ENCODE measurements around the gene PABPC3. TPM values are rescaled to one million over a fixed set of nuclear protein-coding genes. Genes with fewer than 3 reads are reported as not detected.

PABPC3 gene
- total RNA-seq, 1 donor from 2014 or later: 0.18 TPM

DNA sequence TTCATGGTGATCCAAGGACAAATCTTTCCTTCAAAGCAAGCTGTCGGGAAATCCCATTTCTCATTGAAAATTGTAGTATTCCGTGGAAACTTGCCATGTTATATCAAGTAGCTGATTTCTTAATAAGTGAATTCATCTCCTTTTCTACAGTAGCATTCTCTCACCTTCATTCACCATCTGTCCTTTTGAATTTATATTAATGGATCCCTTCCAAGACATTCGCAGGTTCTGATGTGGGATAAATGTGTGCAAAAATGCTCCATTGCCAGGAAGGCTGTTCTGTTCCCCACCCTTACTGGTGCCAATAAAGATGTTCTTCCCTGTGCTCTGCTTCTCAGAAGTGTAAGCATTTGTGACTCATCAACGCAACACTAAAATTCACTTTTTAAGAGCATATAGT, 40.0 kb downstream of the PABPC3 start:
- no peaks in the 10 kb centered on the region for H3K4me1 ChIP-seq
- TF ChIP-seq CTCF (IDR thresholded peaks at IDR 0.05): no peak
- intact Hi-C loops (cut with DNase I): no loop called here
- H3K4me3 ChIP-seq: no peak overlapping the region
- DNase-seq (no peak), ATAC-seq (no peak)
- peaks cover 20% of the 10 kb centered on the region for H3K27me3 ChIP-seq (ENCODE audit: low read depth)
- no peak overlapping the region for H3K27ac ChIP-seq
- H3K9me3 ChIP-seq: no peaks in the 10 kb centered on the region
- no peaks in the 10 kb centered on the region for H3K36me3 ChIP-seq

GRCh38 chr13:25136880-25137787, 41.2 kb downstream of the PABPC3 start:
- no peak for DNase-seq
- H3K4me1 ChIP-seq: no peaks in the 10 kb centered on the region
- ATAC-seq: no peak
- no peaks in the 10 kb centered on the region for H3K36me3 ChIP-seq
- H3K27me3 ChIP-seq (ENCODE audit: low read depth): peaks cover 22% of the 10 kb centered on the region
- no peak overlapping the region for H3K27ac ChIP-seq
- intact Hi-C loops (cut with DNase I): no loop called here
- no peaks in the 10 kb centered on the region for H3K9me3 ChIP-seq
- H3K4me3 ChIP-seq: no peak overlapping the region
- no peak for TF ChIP-seq CTCF (IDR thresholded peaks at IDR 0.05)

DNA sequence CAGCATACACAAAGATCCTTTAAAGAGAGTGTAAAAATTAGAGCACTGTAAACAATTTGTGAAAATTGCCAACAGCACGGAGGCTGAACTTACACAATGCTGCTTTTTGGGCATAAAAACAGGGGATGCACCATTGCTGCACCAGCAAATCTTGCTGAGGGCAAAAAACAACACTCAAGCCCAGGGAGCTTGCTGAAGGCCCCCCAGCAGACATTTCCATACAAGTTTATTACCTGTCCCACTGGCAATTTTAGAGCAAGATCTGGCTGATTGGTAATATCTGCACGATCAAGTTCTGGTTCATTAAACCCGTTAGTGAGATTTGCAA, 41.8 kb downstream of the PABPC3 start:
- H3K9me3 ChIP-seq: no peaks in the 10 kb centered on the region
- no peak overlapping the region for H3K4me3 ChIP-seq
- H3K27ac ChIP-seq: no peak overlapping the region
- DNase-seq: no peak
- no peaks in the 10 kb centered on the region for H3K36me3 ChIP-seq
- ATAC-seq: no peak
- H3K27me3 ChIP-seq (ENCODE audit: low read depth): peaks cover 24% of the 10 kb centered on the region
- TF ChIP-seq CTCF (IDR thresholded peaks at IDR 0.05): no peak
- intact Hi-C loops (cut with DNase I): no loop called here
- H3K4me1 ChIP-seq: no peaks in the 10 kb centered on the region

GRCh38 chr13:25141042-25141441, 45.1 kb downstream of the PABPC3 start:
- Histone ChIP-seq H3K9me3 (no peaks in the 10 kb centered on the region), H3K36me3 (no peaks in the 10 kb centered on the region), H3K4me1 (no peaks in the 10 kb centered on the region), H3K4me3 (no peak overlapping the region), H3K27me3 (ENCODE audit: low read depth) (peaks cover 19% of the 10 kb centered on the region), H3K27ac (no peak overlapping the region)
- no peak for TF ChIP-seq CTCF (IDR thresholded peaks at IDR 0.05)
- ATAC-seq: no peak
- intact Hi-C loops (cut with DNase I): no loop called here
- DNase-seq: no peak

DNA sequence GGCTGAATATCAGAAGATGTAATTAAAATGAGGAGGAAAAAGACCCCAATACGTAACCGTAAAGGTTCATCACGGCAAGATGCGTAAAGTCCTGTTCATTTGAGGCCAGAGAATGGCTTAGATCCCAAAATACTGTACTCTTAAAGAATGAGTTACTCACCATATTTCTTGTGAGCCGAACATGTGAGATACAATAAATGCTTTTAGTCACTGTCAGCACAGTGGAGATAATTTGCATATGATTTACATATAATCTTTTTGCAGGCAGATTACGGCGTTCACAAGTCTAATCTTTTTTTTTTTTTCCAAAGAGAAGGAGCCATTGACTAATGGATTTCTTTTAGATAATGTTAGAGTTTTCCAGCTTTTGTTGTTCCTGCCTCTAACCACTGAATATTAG, 47.8 kb downstream of the PABPC3 start:
- intact Hi-C loops (cut with DNase I): no loop called here
- Histone ChIP-seq H3K4me3 (no peak overlapping the region), H3K4me1 (no peaks in the 10 kb centered on the region), H3K9me3 (no peaks in the 10 kb centered on the region), H3K27me3 (ENCODE audit: low read depth) (peaks cover 7% of the 10 kb centered on the region), H3K27ac (no peak overlapping the region), H3K36me3 (no peaks in the 10 kb centered on the region)
- no peak for DNase-seq
- no peak for TF ChIP-seq CTCF (IDR thresholded peaks at IDR 0.05)
- no peak for ATAC-seq

Measured in lower lobe of right lung (tissue), 2 donors.